Measurements from ENCODE around the gene PSMB10.

- TF ChIP-seq CTCF (IDR thresholded peaks at IDR 0.05 in 2 of 3, conservative IDR thresholded peaks at IDR 0.05 in 1 of 3; ENCODE audit: borderline replicate concordance in 1 of 3, insufficient read depth in 1 of 3, low read depth in 2 of 3, low read length in 2 of 3) = no peak
- TF ChIP-seq EZH2 (IDR thresholded peaks at IDR 0.05) = no peak
- TF ChIP-seq POLR2AphosphoS5 (IDR thresholded peaks at IDR 0.05; ENCODE audit: low read depth, low read length) = no peak
- TF ChIP-seq POLR2A (IDR thresholded peaks at IDR 0.05; ENCODE audit: borderline replicate concordance, extremely low read depth, insufficient read depth, insufficient read length) = no peak
- no peak for TF ChIP-seq SIN3A (IDR thresholded peaks at IDR 0.05; ENCODE audit: low read depth)
- TF ChIP-seq MAX (IDR thresholded peaks at IDR 0.05) = no peak
- no peak for TF ChIP-seq REST (IDR thresholded peaks at IDR 0.05; ENCODE audit: low read depth)
- TF ChIP-seq TCF7L2 (IDR thresholded peaks at IDR 0.05; ENCODE audit: borderline replicate concordance, extremely low read depth, insufficient read depth, insufficient read length) = no peak
- TF ChIP-seq YY1 (IDR thresholded peaks at IDR 0.05; ENCODE audit: extremely low read depth, insufficient replicate concordance, low read depth, low read length) = no peak
- TF ChIP-seq ZBTB33 (IDR thresholded peaks at IDR 0.05; ENCODE audit: extremely low read depth, insufficient replicate concordance, low read length) = no peak
- no peak for TF ChIP-seq EGR1 (IDR thresholded peaks at IDR 0.05; ENCODE audit: low read depth)
- no peak for TF ChIP-seq ELF1 (IDR thresholded peaks at IDR 0.05; ENCODE audit: borderline replicate concordance, low read depth)
These were observed 29.3 kb upstream of the PSMB10 start for GRCh38 chr16:67965668-67966548.

Data from HCT116 (cell line).